K562 (cell line): ENCODE measurements around the gene PYGO2. TPM values are rescaled to one million over a fixed set of nuclear protein-coding genes. Genes with fewer than 3 reads are reported as not detected.

Experiments used
- ARID2 ChIP-seq: fragments of 450-650 bp; IDR thresholded peaks from 2 replicates; pipeline ENCODE4 v1.6.1; 2017; ENCODE audit warnings: antibody characterized with exemption, mild to moderate bottlenecking
- ATF1 ChIP-seq, 2 experiments: fragments of 450-650 bp in 1 of 2; IDR thresholded peaks; 2 replicates each; pipeline ENCODE4 v1.6.1; 2016; ENCODE audit warnings: missing compliant biosample characterization in 1 of 2, missing genetic modification characterization in 1 of 2
- FOXK1 ChIP-seq: sonication (generic); formaldehyde crosslinking; IDR thresholded peaks from 2 replicates; pipeline ENCODE4 v1.8.0; 2022; ENCODE audit warnings: missing genetic modification reagents, mild to moderate bottlenecking, borderline replicate concordance
- KLF16 ChIP-seq: IDR thresholded peaks from 2 replicates; pipeline ENCODE4 v1.6.1; 2016; ENCODE audit warnings: antibody characterized with exemption
- MAFF ChIP-seq: IDR thresholded peaks from 2 replicates; pipeline ENCODE4 v1.6.1; 2012; ENCODE audit warnings: low read length, improper control_type of control experiment
- NEUROD1 ChIP-seq: fragments of 150-350 bp; IDR thresholded peaks from 2 replicates; pipeline ENCODE4 v1.6.1; 2014; ENCODE audit warnings: borderline replicate concordance, low read length, low read depth; ENCODE audit not compliant: partially characterized antibody
- PHTF2 ChIP-seq: fragments of 250-450 bp; sonication (Bioruptor Pico); IDR thresholded peaks from 2 replicates; pipeline ENCODE4 v1.5.0; 2021; ENCODE audit warnings: mild to moderate bottlenecking
- POLR2H ChIP-seq: IDR thresholded peaks from 2 replicates; pipeline ENCODE4 v1.6.1; 2016; ENCODE audit warnings: missing genetic modification characterization, low read depth, mild to moderate bottlenecking, control low read depth, missing compliant biosample characterization, moderate library complexity
- RNF2 ChIP-seq: sonication (generic); IDR thresholded peaks from 2 replicates; pipeline ENCODE4 v1.6.1; 2016
- SMAD2 ChIP-seq: fragments of 150-350 bp; IDR thresholded peaks from 2 replicates; pipeline ENCODE4 v1.6.1; 2014; ENCODE audit warnings: low read depth, mild to moderate bottlenecking, low read length
- SPI1 ChIP-seq: IDR thresholded peaks from 2 replicates; pipeline ENCODE4 v1.6.1; 2011; ENCODE audit warnings: low read depth, low read length, control low read depth, borderline replicate concordance
- YY1 ChIP-seq, 3 experiments: IDR thresholded peaks; 2 replicates each; pipeline ENCODE4 v1.6.1; 2011; ENCODE audit warnings: low read length in 2 of 3, mild to moderate bottlenecking in 2 of 3, moderate library complexity in 2 of 3, borderline replicate concordance in 1 of 3, control low read depth in 1 of 3, low read depth in 1 of 3; ENCODE audit not compliant: insufficient read depth in 3 of 3, insufficient replicate concordance in 2 of 3, control insufficient read depth in 1 of 3, insufficient read length in 1 of 3; ENCODE audit errors: extremely low read depth in 1 of 3
- ZBTB26 ChIP-seq: fragments of 450-650 bp; formaldehyde crosslinking; IDR thresholded peaks from 2 replicates; pipeline ENCODE4 v1.4.0; 2022; ENCODE audit warnings: missing genetic modification characterization
- ZBTB9 ChIP-seq: fragments of 450-650 bp; formaldehyde crosslinking; IDR thresholded peaks from 2 replicates; pipeline ENCODE4 v1.4.0; 2020; ENCODE audit warnings: mild to moderate bottlenecking, moderate library complexity
- polyA plus RNA-seq, 8 experiments: library from polyadenylated mRNA; depleted of rRNA in 4 of 8; stranded (reverse) in 5 of 8; unstranded in 3 of 8; fragments of >200 nt; fragmentation: Nextera tagmentation in 2 of 8; fragmentation: Illumina TruSeq in 1 of 8; extraction: Ambion mirVana in 2 of 8; extraction: Trizol in 1 of 8; gene quantifications; 2 replicates each; pipeline versions ENCODE4 v1.2.1 to v1.2.3, GENCODE V29; 2011 to 2014; ENCODE audit warnings: inconsistent platforms in 1 of 8, missing spikeins in 1 of 8
- total RNA-seq, 7 experiments: library from RNA; depleted of rRNA in 6 of 7; stranded (reverse); fragments of >200 nt in 6 of 7; fragmentation: Illumina TruSeq in 2 of 7; extraction: Trizol in 2 of 7; gene quantifications; 2 replicates each; pipeline versions ENCODE4 v1.2.1 to v1.2.3, GENCODE V29; 2011 to 2021; ENCODE audit warnings: low replicate concordance in 1 of 7
- TF ChIP-seq, protein P1 (sequence below), 2 experiments: fragments of 450-650 bp in 1 of 2; sonication (generic) in 1 of 2; formaldehyde crosslinking; conservative IDR thresholded peaks; 2 replicates each; pipeline versions ENCODE4 v1.4.0 to v1.8.1; 2020 to 2022; ENCODE audit warnings: mild to moderate bottlenecking in 1 of 2, missing genetic modification reagents in 1 of 2
- TF ChIP-seq, protein P2 (sequence below): fragments of 250-450 bp; sonication (Bioruptor Pico); IDR thresholded peaks from 2 replicates; pipeline ENCODE4 v1.9.0; 2021; ENCODE audit warnings: mild to moderate bottlenecking, inconsistent platforms

Gene PYGO2
- total and polyA plus RNA-seq, 9 of the 15 experiments (the other 6 are each of a cell fraction or from before 2014, with no cell fraction given), result 8.3 to 36.2 (median 18.2) TPM

DNA sequence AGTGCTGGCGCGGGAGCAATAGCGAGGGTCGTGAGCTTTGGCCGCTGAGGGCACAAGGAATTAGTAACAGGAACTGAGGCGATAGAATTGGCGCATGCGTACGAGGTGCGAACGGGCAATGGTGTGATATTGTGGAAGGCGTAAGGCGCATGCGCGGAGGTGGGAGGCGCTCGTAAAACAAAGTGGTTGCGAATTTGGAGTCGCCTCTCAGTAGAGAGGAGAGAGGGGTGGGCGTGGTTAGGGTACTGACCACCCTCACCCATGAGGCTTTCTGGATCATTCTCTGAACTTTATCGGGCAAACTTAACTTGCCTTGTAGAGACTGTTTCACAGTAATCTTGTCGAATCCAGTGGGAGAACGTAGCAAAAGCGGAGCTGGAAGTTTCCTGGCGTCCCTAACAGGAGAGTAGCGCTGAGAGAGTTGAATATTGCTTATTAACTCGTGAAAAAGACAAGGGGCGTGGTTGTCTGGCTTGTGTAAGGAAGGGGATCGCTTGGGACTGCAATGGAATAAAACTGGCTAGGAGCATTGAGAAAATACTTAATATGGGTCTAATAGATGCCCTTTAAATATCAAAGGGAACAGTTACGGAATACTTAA, 13.3 kb upstream of the PYGO2 start (continued):
- TF ChIP-seq FOXK1 (CRISPR knock-in tag) (peak; percentile 56; the same call in 1 of the 2 replicates), ZBTB26 (peak; percentile 46), ARID2 (no peak), POLR2H (peak; percentile 32), NEUROD1 (no peak), SMAD2 (no peak), RNF2 (peak; percentile 76; the same call in 1 of the 2 replicates), SPI1 (peak; percentile 60), MAFF (no peak), PHTF2 (no peak), ZBTB9 (CRISPR knock-in tag) (0 out of 2 replicates have a peak, but pooled peaks have one; percentile 18), KLF16 (no peak), ATF1 (CRISPR knock-in tag; IDR thresholded peaks at IDR 0.05) (no peak), ATF1 (tag; IDR thresholded peaks at IDR 0.05) (no peak), YY1 (IDR thresholded peaks at IDR 0.05; ENCODE audit: borderline replicate concordance in 1 of 3, control insufficient read depth in 1 of 3, extremely low read depth in 1 of 3, insufficient read depth in 3 of 3, insufficient read length in 1 of 3, insufficient replicate concordance in 2 of 3, low read depth in 1 of 3, low read length in 2 of 3) (peak in 1 of 3 experiments; percentile 38)
- TF ChIP-seq, protein P1, sequence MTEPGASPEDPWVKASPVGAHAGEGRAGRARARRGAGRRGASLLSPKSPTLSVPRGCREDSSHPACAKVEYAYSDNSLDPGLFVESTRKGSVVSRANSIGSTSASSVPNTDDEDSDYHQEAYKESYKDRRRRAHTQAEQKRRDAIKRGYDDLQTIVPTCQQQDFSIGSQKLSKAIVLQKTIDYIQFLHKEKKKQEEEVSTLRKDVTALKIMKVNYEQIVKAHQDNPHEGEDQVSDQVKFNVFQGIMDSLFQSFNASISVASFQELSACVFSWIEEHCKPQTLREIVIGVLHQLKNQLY (CRISPR knock-in tag; conservative IDR thresholded peaks at IDR 0.05), result no peak
- TF ChIP-seq, protein P2, sequence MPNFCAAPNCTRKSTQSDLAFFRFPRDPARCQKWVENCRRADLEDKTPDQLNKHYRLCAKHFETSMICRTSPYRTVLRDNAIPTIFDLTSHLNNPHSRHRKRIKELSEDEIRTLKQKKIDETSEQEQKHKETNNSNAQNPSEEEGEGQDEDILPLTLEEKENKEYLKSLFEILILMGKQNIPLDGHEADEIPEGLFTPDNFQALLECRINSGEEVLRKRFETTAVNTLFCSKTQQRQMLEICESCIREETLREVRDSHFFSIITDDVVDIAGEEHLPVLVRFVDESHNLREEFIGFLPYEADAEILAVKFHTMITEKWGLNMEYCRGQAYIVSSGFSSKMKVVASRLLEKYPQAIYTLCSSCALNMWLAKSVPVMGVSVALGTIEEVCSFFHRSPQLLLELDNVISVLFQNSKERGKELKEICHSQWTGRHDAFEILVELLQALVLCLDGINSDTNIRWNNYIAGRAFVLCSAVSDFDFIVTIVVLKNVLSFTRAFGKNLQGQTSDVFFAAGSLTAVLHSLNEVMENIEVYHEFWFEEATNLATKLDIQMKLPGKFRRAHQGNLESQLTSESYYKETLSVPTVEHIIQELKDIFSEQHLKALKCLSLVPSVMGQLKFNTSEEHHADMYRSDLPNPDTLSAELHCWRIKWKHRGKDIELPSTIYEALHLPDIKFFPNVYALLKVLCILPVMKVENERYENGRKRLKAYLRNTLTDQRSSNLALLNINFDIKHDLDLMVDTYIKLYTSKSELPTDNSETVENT (CRISPR knock-in tag), result peak; percentile 81
